ENCODE results near the gene TIGD1. TPM values are rescaled to one million over a fixed set of nuclear protein-coding genes. Genes with fewer than 3 reads are reported as not detected.

TIGD1 gene
- polyA plus RNA-seq, 1 of the 3 experiments (the other 2 are of a cell fraction) = 4.6 TPM

DNA sequence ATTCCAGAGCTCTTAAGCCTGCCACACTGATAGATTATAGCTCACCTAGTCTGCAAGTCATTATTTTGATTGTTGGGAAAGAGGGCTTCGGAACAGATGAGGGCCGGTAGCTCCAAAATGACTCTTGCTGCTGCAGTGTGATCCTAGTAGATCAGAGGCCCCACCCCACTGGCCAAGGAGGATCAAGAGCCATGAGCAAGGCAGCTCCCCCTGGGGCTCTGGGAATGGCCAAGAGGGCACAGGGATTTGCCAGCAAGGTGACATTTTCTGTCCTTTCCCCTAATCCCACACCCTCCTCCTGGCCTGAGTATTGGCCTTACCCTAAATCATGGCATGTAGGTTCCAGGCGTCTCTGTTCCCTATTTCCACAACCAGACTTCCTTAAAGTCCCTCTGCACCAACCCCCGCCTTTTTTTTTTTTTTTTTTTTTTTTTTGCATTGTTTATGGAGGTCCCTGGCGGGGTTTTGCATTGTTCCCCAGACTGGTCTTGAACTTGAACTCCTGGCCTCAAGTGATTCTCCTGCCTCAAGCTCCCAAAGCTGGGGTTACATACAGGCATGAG is 36.7 kb upstream of the TIGD1 start (continued):
- TF ChIP-seq, protein P1, sequence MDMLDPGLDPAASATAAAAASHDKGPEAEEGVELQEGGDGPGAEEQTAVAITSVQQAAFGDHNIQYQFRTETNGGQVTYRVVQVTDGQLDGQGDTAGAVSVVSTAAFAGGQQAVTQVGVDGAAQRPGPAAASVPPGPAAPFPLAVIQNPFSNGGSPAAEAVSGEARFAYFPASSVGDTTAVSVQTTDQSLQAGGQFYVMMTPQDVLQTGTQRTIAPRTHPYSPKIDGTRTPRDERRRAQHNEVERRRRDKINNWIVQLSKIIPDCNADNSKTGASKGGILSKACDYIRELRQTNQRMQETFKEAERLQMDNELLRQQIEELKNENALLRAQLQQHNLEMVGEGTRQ (IDR thresholded peaks at IDR 0.05; ENCODE audit: borderline replicate concordance, low read depth, low read length) = no peak
- no peak for TF ChIP-seq EP300 (IDR thresholded peaks at IDR 0.05; ENCODE audit: borderline replicate concordance in 1 of 2, low read depth in 1 of 2, low read length in 1 of 2)
- no peak for TF ChIP-seq GATA2 (CRISPR knock-in tag; IDR thresholded peaks at IDR 0.05)

DNA sequence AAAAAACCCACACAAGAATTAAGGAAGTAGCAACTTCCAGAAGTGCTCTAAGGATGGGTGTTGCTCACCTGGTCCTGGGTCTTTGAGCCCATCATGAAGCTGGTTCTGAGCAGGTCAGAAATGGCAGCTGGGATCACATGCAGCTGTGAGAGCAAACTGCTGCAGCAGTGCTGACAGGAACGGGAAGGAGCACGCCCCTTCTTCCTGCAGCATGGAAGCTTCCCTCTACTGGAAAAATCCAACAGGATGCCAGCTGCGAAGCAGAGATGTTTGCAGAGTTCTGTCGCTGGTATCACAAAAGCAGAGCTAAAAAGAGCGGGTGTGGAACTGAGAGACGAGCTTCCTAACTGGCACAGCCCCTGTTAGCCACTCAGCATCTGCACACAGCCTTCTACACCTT is 33.9 kb upstream of the TIGD1 start:
- CTCF ChIA-PET = interaction anchor here (1.0 to 1.2 kb wide), 2 partner anchors 16 to 20 kb away, joined by 3 read pairs; no protein-coding TSS in a partner anchor
- DNase-seq = no peak
- peaks cover 0 to 32% of the 10 kb centered on the region in 2 experiments for H3K36me3 ChIP-seq (replicated peaks in 1 of 2; ENCODE audit: control insufficient read depth in 1 of 2, insufficient read depth in 2 of 2, low read length in 1 of 2)
- no peak overlapping the region for H3K9ac ChIP-seq
- H3K79me2 ChIP-seq (ENCODE audit: insufficient read depth) = no peaks in the 10 kb centered on the region
- no peak overlapping the region for H3K4me2 ChIP-seq
- H3K9me2 ChIP-seq = no peaks in the 10 kb centered on the region
- POLR2A ChIA-PET = no interaction called here
- H3K9me3 ChIP-seq = no peaks in the 10 kb centered on the region
- TF ChIP-seq MEF2A (IDR thresholded peaks at IDR 0.05; ENCODE audit: borderline replicate concordance, low read depth) (no peak), RCOR1 (IDR thresholded peaks at IDR 0.05; ENCODE audit: low read length) (no peak), GABPA (IDR thresholded peaks at IDR 0.05; ENCODE audit: low read depth) (no peak), TEAD4 (IDR thresholded peaks at IDR 0.05; ENCODE audit: borderline replicate concordance, insufficient read depth) (no peak), EP300 (IDR thresholded peaks at IDR 0.05; ENCODE audit: borderline replicate concordance in 1 of 2, low read depth in 1 of 2, low read length in 1 of 2) (no peak), FOXJ3 (CRISPR knock-in tag; IDR thresholded peaks at IDR 0.05) (no peak), FOSL2 (IDR thresholded peaks at IDR 0.05; ENCODE audit: borderline replicate concordance, low read depth) (no peak), FOXM1 (IDR thresholded peaks at IDR 0.05; ENCODE audit: low read depth) (no peak)
- TF ChIP-seq, protein P2, sequence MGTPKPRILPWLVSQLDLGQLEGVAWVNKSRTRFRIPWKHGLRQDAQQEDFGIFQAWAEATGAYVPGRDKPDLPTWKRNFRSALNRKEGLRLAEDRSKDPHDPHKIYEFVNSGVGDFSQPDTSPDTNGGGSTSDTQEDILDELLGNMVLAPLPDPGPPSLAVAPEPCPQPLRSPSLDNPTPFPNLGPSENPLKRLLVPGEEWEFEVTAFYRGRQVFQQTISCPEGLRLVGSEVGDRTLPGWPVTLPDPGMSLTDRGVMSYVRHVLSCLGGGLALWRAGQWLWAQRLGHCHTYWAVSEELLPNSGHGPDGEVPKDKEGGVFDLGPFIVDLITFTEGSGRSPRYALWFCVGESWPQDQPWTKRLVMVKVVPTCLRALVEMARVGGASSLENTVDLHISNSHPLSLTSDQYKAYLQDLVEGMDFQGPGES (IDR thresholded peaks at IDR 0.05; ENCODE audit: low read depth, low read length) = no peak
- TF ChIP-seq, protein P3, sequence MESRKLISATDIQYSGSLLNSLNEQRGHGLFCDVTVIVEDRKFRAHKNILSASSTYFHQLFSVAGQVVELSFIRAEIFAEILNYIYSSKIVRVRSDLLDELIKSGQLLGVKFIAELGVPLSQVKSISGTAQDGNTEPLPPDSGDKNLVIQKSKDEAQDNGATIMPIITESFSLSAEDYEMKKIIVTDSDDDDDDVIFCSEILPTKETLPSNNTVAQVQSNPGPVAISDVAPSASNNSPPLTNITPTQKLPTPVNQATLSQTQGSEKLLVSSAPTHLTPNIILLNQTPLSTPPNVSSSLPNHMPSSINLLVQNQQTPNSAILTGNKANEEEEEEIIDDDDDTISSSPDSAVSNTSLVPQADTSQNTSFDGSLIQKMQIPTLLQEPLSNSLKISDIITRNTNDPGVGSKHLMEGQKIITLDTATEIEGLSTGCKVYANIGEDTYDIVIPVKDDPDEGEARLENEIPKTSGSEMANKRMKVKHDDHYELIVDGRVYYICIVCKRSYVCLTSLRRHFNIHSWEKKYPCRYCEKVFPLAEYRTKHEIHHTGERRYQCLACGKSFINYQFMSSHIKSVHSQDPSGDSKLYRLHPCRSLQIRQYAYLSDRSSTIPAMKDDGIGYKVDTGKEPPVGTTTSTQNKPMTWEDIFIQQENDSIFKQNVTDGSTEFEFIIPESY (IDR thresholded peaks at IDR 0.05; ENCODE audit: borderline replicate concordance, low read depth) = no peak
- TF ChIP-seq, protein P4, sequence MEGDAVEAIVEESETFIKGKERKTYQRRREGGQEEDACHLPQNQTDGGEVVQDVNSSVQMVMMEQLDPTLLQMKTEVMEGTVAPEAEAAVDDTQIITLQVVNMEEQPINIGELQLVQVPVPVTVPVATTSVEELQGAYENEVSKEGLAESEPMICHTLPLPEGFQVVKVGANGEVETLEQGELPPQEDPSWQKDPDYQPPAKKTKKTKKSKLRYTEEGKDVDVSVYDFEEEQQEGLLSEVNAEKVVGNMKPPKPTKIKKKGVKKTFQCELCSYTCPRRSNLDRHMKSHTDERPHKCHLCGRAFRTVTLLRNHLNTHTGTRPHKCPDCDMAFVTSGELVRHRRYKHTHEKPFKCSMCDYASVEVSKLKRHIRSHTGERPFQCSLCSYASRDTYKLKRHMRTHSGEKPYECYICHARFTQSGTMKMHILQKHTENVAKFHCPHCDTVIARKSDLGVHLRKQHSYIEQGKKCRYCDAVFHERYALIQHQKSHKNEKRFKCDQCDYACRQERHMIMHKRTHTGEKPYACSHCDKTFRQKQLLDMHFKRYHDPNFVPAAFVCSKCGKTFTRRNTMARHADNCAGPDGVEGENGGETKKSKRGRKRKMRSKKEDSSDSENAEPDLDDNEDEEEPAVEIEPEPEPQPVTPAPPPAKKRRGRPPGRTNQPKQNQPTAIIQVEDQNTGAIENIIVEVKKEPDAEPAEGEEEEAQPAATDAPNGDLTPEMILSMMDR (IDR thresholded peaks at IDR 0.05) = no peak
- TF ChIP-seq, protein P5, sequence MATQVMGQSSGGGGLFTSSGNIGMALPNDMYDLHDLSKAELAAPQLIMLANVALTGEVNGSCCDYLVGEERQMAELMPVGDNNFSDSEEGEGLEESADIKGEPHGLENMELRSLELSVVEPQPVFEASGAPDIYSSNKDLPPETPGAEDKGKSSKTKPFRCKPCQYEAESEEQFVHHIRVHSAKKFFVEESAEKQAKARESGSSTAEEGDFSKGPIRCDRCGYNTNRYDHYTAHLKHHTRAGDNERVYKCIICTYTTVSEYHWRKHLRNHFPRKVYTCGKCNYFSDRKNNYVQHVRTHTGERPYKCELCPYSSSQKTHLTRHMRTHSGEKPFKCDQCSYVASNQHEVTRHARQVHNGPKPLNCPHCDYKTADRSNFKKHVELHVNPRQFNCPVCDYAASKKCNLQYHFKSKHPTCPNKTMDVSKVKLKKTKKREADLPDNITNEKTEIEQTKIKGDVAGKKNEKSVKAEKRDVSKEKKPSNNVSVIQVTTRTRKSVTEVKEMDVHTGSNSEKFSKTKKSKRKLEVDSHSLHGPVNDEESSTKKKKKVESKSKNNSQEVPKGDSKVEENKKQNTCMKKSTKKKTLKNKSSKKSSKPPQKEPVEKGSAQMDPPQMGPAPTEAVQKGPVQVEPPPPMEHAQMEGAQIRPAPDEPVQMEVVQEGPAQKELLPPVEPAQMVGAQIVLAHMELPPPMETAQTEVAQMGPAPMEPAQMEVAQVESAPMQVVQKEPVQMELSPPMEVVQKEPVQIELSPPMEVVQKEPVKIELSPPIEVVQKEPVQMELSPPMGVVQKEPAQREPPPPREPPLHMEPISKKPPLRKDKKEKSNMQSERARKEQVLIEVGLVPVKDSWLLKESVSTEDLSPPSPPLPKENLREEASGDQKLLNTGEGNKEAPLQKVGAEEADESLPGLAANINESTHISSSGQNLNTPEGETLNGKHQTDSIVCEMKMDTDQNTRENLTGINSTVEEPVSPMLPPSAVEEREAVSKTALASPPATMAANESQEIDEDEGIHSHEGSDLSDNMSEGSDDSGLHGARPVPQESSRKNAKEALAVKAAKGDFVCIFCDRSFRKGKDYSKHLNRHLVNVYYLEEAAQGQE (IDR thresholded peaks at IDR 0.05; ENCODE audit: low read depth, low read length) = no peak
- TF ChIP-seq, protein P6, sequence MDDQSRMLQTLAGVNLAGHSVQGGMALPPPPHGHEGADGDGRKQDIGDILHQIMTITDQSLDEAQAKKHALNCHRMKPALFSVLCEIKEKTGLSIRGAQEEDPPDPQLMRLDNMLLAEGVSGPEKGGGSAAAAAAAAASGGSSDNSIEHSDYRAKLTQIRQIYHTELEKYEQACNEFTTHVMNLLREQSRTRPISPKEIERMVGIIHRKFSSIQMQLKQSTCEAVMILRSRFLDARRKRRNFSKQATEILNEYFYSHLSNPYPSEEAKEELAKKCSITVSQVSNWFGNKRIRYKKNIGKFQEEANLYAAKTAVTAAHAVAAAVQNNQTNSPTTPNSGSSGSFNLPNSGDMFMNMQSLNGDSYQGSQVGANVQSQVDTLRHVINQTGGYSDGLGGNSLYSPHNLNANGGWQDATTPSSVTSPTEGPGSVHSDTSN (IDR thresholded peaks at IDR 0.05) = no peak
- no peak overlapping the region for H2AFZ ChIP-seq (ENCODE audit: low read depth)
- H3K27ac ChIP-seq (ENCODE audit: low read depth in 2 of 2, low read length in 1 of 2) = no peak overlapping the region
- H4K20me1 ChIP-seq (ENCODE audit: insufficient read depth) = no peaks in the 10 kb centered on the region
- no peaks in the 10 kb centered on the region for H3K27me3 ChIP-seq (ENCODE audit: insufficient read depth)
- peaks cover 0 to 9% of the 10 kb centered on the region in 2 experiments; a peak in 1 of 4 replicates for H3K4me1 ChIP-seq (ENCODE audit: control insufficient read depth in 1 of 2, insufficient read depth in 2 of 2, low read depth in 1 of 2, low read length in 1 of 2)
- WGBS (ENCODE audit: low lambda C conversion rate) = 91% methylated on average over 6 of the region's 6 CpGs
- H3K4me3 ChIP-seq (ENCODE audit: low read depth in 2 of 2, low read length in 1 of 2) = no peak overlapping the region
- H3F3A ChIP-seq (replicated peaks; ENCODE audit: insufficient read depth) = peaks cover 3% of the 10 kb centered on the region
